Naive thymus-derived CD8-positive, alpha-beta T cell (primary cell): Measurements from ENCODE around the gene REEP3. TPM values are rescaled to one million over a fixed set of nuclear protein-coding genes. Genes with fewer than 3 reads are reported as not detected.

Experiments
- ATAC-seq, 2 donors: fragments of 150-1000 bp; cut with Tn5 transposase in 1 of 2; sonication (Bioruptor Pico), chemical (Tn5 transposase) in 1 of 2; 1 replicate in 1 of 2; 2 replicates in 1 of 2; pipeline ENCODE4 v1.10.0; 2021; ENCODE audit warnings: mild to moderate bottlenecking in 2 of 2, moderate library complexity in 2 of 2
- POLR2A ChIA-PET: fragments of 350-600 bp; sonication (Branson Sonifier 250); formaldehyde crosslinking; loops from one replicate; lab custom pipeline; 2021; ENCODE audit warnings: antibody characterized with exemption; lab: Charles Lee
- DNase-seq, 10 donors: peaks; one replicate each; pipeline versions ENCODE4 v3.0.0 to v3.0.0-alpha.2; 2020 to 2022
- H3K27ac Mint-ChIP-seq, 10 donors: one replicate each; pipeline ENCODE4 v1.8.0; 2020 to 2022; ENCODE audit warnings: mild to moderate bottlenecking in 10 of 10, mixed read lengths in 10 of 10, moderate library complexity in 4 of 10, inconsistent platforms in 1 of 10
- H3K27me3 Mint-ChIP-seq, 5 donors: one replicate each; pipeline ENCODE4 v1.8.0; 2021 to 2022; ENCODE audit warnings: mixed read lengths in 5 of 5
- H3K36me3 Mint-ChIP-seq, 3 donors: one replicate each; pipeline ENCODE4 v1.8.0; 2020 to 2022; ENCODE audit warnings: mixed read lengths in 3 of 3, mild to moderate bottlenecking in 2 of 3, inconsistent platforms in 1 of 3
- H3K4me1 Mint-ChIP-seq, 4 donors: one replicate each; pipeline ENCODE4 v1.8.0; 2021 to 2022; ENCODE audit warnings: mixed read lengths in 4 of 4
- H3K4me3 Mint-ChIP-seq, 10 donors: one replicate each; pipeline ENCODE4 v1.8.0; 2020 to 2022; ENCODE audit warnings: mild to moderate bottlenecking in 10 of 10, mixed read lengths in 10 of 10, moderate library complexity in 6 of 10, inconsistent platforms in 1 of 10
- H3K9me3 Mint-ChIP-seq, 9 donors: one replicate each; pipeline ENCODE4 v1.8.0; 2020 to 2022; ENCODE audit warnings: mixed read lengths in 9 of 9, mild to moderate bottlenecking in 3 of 9, inconsistent platforms in 1 of 9, moderate library complexity in 1 of 9
- polyA plus RNA-seq, 3 donors: library from polyadenylated mRNA; unstranded; fragments of 300-500 nt; fragmentation: Illumina TruSeq; gene quantifications; one replicate each; pipeline ENCODE4 v1.2.3, GENCODE V29; 2021
- total RNA-seq, 8 experiments: library from RNA in 2 of 8; stranded (reverse) in 2 of 8; gene quantifications; one replicate each; pipeline ENCODE4 v1.2.3 and lab custom pipeline; 2021 to 2026

Gene REEP3
- total and polyA plus RNA-seq, 5 experiments from 2014 or later: 3.8 to 10.7 (median 6.1) TPM

DNA sequence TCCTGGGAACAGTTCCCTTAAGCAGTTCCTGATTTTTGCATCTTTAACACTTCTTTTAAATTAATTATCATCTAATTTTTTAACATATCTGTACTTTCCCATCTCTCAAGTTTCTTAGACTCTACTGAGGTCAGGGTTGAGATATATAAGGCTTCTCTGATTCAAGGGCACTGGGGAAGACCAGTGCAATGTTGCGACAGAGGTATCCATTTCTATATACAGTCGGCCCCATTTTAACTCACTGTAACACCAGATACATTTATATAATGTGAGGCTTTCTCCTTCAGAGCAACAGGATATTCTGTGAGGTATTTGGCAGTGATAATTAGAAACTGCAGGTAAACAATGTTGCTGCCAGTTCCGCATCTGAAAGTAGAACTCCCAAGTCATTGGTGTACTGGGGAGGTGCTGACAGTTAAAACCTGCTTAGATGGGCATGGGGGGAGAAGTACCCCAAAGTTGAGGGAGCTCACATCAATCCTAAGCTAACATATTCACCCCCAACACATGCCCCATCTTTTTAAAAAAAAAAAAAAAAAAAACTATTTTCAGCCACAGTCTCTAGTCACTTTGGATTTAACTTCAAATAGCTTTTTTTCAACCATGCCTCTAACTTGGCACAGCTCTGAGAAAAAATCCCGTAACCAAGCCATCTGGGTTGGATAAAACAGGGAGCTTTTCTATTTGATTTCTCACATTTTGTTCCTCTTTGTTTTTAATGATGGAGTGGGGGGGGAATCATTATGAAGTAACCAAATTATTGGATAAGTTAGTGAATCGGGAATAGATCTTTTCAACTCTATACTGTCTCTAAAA is 62.9 kb downstream of the REEP3 start:
- peaks cover 0 to 4% (median under 1%) of the 10 kb centered on the region in 4 donors for H3K4me1 Mint-ChIP-seq
- POLR2A ChIA-PET: no interaction called here
- ATAC-seq (no peak), DNase-seq (no peak)
- H3K36me3 Mint-ChIP-seq: peaks cover 0 to 9% (median 0%) of the 10 kb centered on the region in 3 donors
- no peaks in the 10 kb centered on the region for H3K9me3 Mint-ChIP-seq
- no peak overlapping the region for H3K4me3 Mint-ChIP-seq
- no peaks in the 10 kb centered on the region for H3K27me3 Mint-ChIP-seq
- no peak overlapping the region for H3K27ac Mint-ChIP-seq

GRCh38 chr10:63584725-63585035 is 63.5 kb downstream of the REEP3 start:
- H3K27me3 Mint-ChIP-seq: no peaks in the 10 kb centered on the region
- POLR2A ChIA-PET: no interaction called here
- H3K27ac Mint-ChIP-seq: no peak overlapping the region
- ATAC-seq (no peak), DNase-seq (no peak)
- H3K9me3 Mint-ChIP-seq: no peaks in the 10 kb centered on the region
- H3K4me3 Mint-ChIP-seq: no peak overlapping the region
- H3K36me3 Mint-ChIP-seq: peaks cover 0 to 9% (median 0%) of the 10 kb centered on the region in 3 donors
- H3K4me1 Mint-ChIP-seq: peaks cover 0 to 7% (median 3%) of the 10 kb centered on the region in 4 donors

GRCh38 chr10:63585041-63585440 is 63.8 kb downstream of the REEP3 start:
- H3K4me1 Mint-ChIP-seq: peaks cover 0 to 7% (median 3%) of the 10 kb centered on the region in 4 donors
- POLR2A ChIA-PET: no interaction called here
- H3K27ac Mint-ChIP-seq: no peak overlapping the region
- H3K4me3 Mint-ChIP-seq: no peak overlapping the region
- no peak for ATAC-seq
- H3K9me3 Mint-ChIP-seq: no peaks in the 10 kb centered on the region
- H3K36me3 Mint-ChIP-seq: peaks cover 0 to 9% (median 0%) of the 10 kb centered on the region in 3 donors
- DNase-seq: no peak
- H3K27me3 Mint-ChIP-seq: no peaks in the 10 kb centered on the region

DNA sequence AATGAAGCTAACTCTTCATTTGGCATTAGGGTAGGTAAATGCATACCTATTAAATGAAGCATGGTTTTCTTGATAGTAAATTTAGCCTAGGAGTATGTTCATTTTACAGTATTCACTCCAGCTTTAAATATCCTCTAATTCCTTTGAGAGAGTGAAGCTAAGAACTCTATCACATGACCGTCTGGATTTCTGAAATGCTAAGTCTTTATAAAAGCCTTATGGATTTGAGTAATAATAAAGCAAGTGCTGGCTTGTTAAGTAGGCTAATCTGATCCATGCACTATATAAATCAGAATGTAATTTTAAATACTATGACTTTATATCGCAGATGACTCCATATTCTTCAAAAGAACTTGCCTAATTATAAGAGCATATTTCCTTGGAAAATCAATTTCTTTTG is 64.8 kb downstream of the REEP3 start:
- H3K36me3 Mint-ChIP-seq: peaks cover 0 to 7% (median 0%) of the 10 kb centered on the region in 3 donors
- H3K4me1 Mint-ChIP-seq: peaks cover 0 to 7% (median 3%) of the 10 kb centered on the region in 4 donors
- DNase-seq (no peak), ATAC-seq (no peak)
- no peak overlapping the region for H3K27ac Mint-ChIP-seq
- H3K27me3 Mint-ChIP-seq: no peaks in the 10 kb centered on the region
- no peak overlapping the region for H3K4me3 Mint-ChIP-seq
- POLR2A ChIA-PET: no interaction called here
- H3K9me3 Mint-ChIP-seq: no peaks in the 10 kb centered on the region

GRCh38 chr10:63587191-63587590 is 66.0 kb downstream of the REEP3 start:
- Mint-ChIP-seq H3K27ac (no peak overlapping the region), H3K27me3 (no peaks in the 10 kb centered on the region), H3K4me3 (no peak overlapping the region), H3K36me3 (peaks cover 0 to 7% (median 0%) of the 10 kb centered on the region in 3 donors), H3K4me1 (peaks cover 0 to 7% (median 2%) of the 10 kb centered on the region in 4 donors), H3K9me3 (no peaks in the 10 kb centered on the region)
- DNase-seq: no peak
- POLR2A ChIA-PET: interaction anchor here (0.7 kb wide), 1 partner anchor 69 kb away, joined by 3 read pairs; no protein-coding TSS in a partner anchor
- ATAC-seq: no peak

GRCh38 chr10:63588436-63589167 is 67.4 kb downstream of the REEP3 start:
- no peak overlapping the region for H3K27ac Mint-ChIP-seq
- POLR2A ChIA-PET: no interaction called here
- DNase-seq (no peak), ATAC-seq (no peak)
- H3K9me3 Mint-ChIP-seq: no peaks in the 10 kb centered on the region
- H3K27me3 Mint-ChIP-seq: no peaks in the 10 kb centered on the region
- H3K36me3 Mint-ChIP-seq: peaks cover 0 to 6% (median 0%) of the 10 kb centered on the region in 3 donors
- peaks cover 0 to 6% (median 2%) of the 10 kb centered on the region in 4 donors for H3K4me1 Mint-ChIP-seq
- no peak overlapping the region for H3K4me3 Mint-ChIP-seq

DNA sequence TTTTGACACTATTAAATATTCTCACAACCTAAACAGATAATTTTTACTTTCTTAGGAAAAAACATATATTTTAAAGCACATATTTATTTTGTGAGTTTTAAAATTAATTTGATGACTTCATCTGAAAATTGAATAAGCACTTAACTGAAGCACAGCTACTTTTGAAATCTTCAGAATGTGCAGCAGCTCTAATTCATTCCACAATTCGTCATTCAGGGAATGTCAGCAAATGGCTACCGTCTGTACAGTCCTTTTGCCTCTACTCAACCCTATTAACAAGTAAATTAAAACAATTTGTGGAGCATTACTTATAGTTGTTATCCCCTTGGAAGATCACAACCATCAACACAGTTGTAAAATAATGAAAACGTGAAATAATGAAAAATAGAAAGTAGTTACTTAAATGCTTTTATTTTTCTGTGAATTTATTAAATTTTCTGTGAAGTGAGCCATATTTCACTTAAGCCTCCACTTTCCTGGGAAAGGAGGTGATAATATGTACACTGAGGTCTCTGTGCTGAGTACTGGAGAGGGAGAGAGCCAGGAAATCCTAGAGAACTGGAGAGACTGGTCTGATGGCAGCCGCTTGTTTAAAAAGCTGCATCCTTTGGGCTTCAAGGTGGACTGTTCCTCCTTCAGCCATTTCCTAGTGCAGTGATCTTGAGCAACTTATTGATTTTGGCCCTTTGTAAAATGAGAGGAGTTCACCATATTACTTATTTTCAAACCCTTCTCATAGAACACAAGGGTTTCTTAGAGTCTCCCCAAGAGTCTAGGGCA is 70.6 kb downstream of the REEP3 start:
- Mint-ChIP-seq H3K9me3 (no peaks in the 10 kb centered on the region), H3K27ac (no peak overlapping the region), H3K36me3 (peaks cover 5 to 26% (median 11%) of the 10 kb centered on the region in 3 donors), H3K4me1 (peaks cover 0 to 7% (median 2%) of the 10 kb centered on the region in 4 donors), H3K4me3 (no peak overlapping the region), H3K27me3 (no peaks in the 10 kb centered on the region)
- no peak for ATAC-seq
- POLR2A ChIA-PET: no interaction called here
- no peak for DNase-seq

GRCh38 chr10:63593576-63593975 is 72.4 kb downstream of the REEP3 start:
- Mint-ChIP-seq H3K4me3 (no peak overlapping the region), H3K27ac (no peak overlapping the region), H3K27me3 (no peaks in the 10 kb centered on the region), H3K36me3 (peaks cover 5 to 37% (median 14%) of the 10 kb centered on the region in 3 donors), H3K9me3 (no peaks in the 10 kb centered on the region), H3K4me1 (peaks cover 0 to 7% (median 2%) of the 10 kb centered on the region in 4 donors)
- ATAC-seq: no peak
- DNase-seq: no peak
- POLR2A ChIA-PET: no interaction called here

DNA sequence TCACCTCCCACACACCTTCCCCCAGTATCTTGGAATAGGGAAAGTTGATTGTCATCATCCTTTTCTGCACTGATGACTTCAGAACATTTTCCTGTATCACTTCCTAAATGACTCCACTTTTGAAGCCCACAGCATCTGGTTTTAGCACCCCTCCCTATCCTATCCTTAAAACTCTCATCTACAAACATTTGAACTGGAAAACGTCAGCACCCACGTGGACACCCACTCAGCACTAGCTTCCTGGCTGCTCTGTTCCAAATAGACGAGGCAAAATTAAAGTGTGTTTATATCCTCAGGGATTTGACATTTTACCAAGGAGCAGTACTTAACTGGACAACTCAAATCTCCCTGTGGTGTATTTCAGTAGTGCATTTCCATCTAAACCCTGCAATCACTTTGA is 73.9 kb downstream of the REEP3 start:
- Mint-ChIP-seq H3K4me3 (no peak overlapping the region), H3K36me3 (peaks cover 5 to 49% (median 21%) of the 10 kb centered on the region in 3 donors), H3K9me3 (no peaks in the 10 kb centered on the region), H3K4me1 (peaks cover 0 to 4% (median 0%) of the 10 kb centered on the region in 4 donors), H3K27ac (no peak overlapping the region), H3K27me3 (no peaks in the 10 kb centered on the region)
- ATAC-seq: no peak
- POLR2A ChIA-PET: no interaction called here
- DNase-seq: no peak

- DNase-seq (no peak), ATAC-seq (no peak)
- peaks cover 5 to 58% (median 21%) of the 10 kb centered on the region in 3 donors for H3K36me3 Mint-ChIP-seq
- H3K4me3 Mint-ChIP-seq: no peak overlapping the region
- peak overlapping the region in 1 of 10 donors; percentile 73 for H3K27ac Mint-ChIP-seq
- no peaks in the 10 kb centered on the region for H3K27me3 Mint-ChIP-seq
- H3K9me3 Mint-ChIP-seq: no peaks in the 10 kb centered on the region
- H3K4me1 Mint-ChIP-seq: peaks cover 0 to 4% (median 0%) of the 10 kb centered on the region in 4 donors
- POLR2A ChIA-PET: no interaction called here
These were observed 75.7 kb downstream of the REEP3 start for GRCh38 chr10:63596924-63597323.

GRCh38 chr10:63600540-63600939 is 79.3 kb downstream of the REEP3 start:
- Mint-ChIP-seq H3K4me1 (peaks cover 0 to 7% (median 0%) of the 10 kb centered on the region in 4 donors), H3K27ac (no peak overlapping the region), H3K4me3 (no peak overlapping the region), H3K9me3 (no peaks in the 10 kb centered on the region), H3K27me3 (no peaks in the 10 kb centered on the region), H3K36me3 (peaks cover 5 to 46% (median 18%) of the 10 kb centered on the region in 3 donors)
- ATAC-seq (no peak), DNase-seq (no peak)
- POLR2A ChIA-PET: no interaction called here

DNA sequence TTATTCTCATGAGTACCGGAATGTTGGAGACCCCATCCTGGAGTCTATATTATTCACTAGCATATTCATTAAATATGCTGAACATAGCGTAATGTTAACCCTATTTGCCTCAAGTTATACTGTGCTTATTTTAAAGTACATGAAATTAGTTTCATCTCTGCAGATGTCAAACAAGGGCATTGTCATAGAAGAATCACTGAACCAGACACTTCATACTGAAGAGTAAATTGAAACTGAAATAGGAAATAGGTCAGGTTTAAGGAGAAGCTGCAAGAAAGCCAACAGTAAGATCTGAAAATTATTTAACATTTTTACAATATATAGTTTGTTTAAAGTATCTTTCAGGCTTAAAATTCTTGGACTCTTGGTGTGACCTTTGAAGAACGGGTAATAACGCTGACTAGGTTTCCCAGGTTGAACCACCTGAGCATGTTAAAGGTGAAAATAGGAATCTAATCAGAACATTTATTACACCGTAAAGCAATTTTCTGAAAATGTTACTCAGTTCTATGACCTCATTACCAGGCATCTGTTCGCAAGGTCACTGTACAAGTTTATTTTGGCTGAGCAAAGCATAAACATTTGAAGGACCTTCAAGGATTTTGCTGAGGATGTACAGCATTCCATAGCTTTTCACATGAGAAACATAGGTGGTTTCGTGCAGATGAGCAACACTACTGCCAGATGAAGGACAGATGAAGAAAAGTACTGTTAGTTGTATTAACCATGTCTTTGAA is 82.7 kb downstream of the REEP3 start:
- Mint-ChIP-seq H3K36me3 (peaks cover 0 to 20% (median 9%) of the 10 kb centered on the region in 3 donors), H3K27ac (no peak overlapping the region), H3K4me3 (no peak overlapping the region), H3K9me3 (no peaks in the 10 kb centered on the region), H3K4me1 (peaks cover 0 to 10% (median 1%) of the 10 kb centered on the region in 4 donors), H3K27me3 (no peaks in the 10 kb centered on the region)
- ATAC-seq (no peak), DNase-seq (no peak)
- POLR2A ChIA-PET: no interaction called here
